Left renal cortex interstitium (tissue), 4 donors: ENCODE data around the gene APOL2. TPM values are rescaled to one million over a fixed set of nuclear protein-coding genes. Genes with fewer than 3 reads are reported as not detected.
A peak's percentile ranks its signal among the peaks of the same experiment; 100 is the strongest.
"Not testable (repeated sequence)": the region's sequence is repeated elsewhere in the genome, so short reads cannot be mapped to it uniquely, and the experiment has no call there.

Experiments used
- DNase-seq, 4 donors: peaks; one replicate each; pipeline ENCODE4 v3.0.0-alpha.2; 2013; ENCODE audit warnings: low read depth in 4 of 4, low spot score in 2 of 4, missing footprints in 1 of 4
- polyA plus RNA-seq, 4 donors: library from polyadenylated mRNA; unstranded; fragments of 120-200 nt; gene quantifications; one replicate each; pipeline ENCODE4 v1.2.1, GENCODE V29; 2013; ENCODE audit not compliant: insufficient read length in 4 of 4

APOL2 gene
- polyA plus RNA-seq, 4 donors: 26.6 to 38.8 (median 29.4) TPM

GRCh38 chr22:36224245-36224644, 15.1 kb downstream of the APOL2 start:
- no peak for DNase-seq

GRCh38 chr22:36223504-36223903, 15.8 kb downstream of the APOL2 start:
- no peak for DNase-seq

GRCh38 chr22:36222887-36223450, 16.4 kb downstream of the APOL2 start:
- no peak for DNase-seq

- no peak for DNase-seq
These were observed 17.3 kb downstream of the APOL2 start for GRCh38 chr22:36221799-36222751.

- DNase-seq: no peak
These were observed 18.8 kb downstream of the APOL2 start for GRCh38 chr22:36220451-36220921.

- no peak for DNase-seq
These were observed 20.6 kb downstream of the APOL2 start for GRCh38 chr22:36218648-36219193.

- no peak for DNase-seq
These were observed 23.3 kb downstream of the APOL2 start for GRCh38 chr22:36215981-36216380.

GRCh38 chr22:36213586-36213985, 25.7 kb downstream of the APOL2 start:
- DNase-seq: no peak

GRCh38 chr22:36212901-36213300, 26.4 kb downstream of the APOL2 start:
- DNase-seq: no peak

GRCh38 chr22:36211237-36211861, 28.0 kb downstream of the APOL2 start:
- DNase-seq: no peak

GRCh38 chr22:36210224-36210623, 29.1 kb downstream of the APOL2 start:
- DNase-seq: no peak

- DNase-seq: not testable (repeated sequence)
These were observed 29.8 kb downstream of the APOL2 start for GRCh38 chr22:36209488-36209908.

- DNase-seq: no peak
These were observed 30.4 kb downstream of the APOL2 start for GRCh38 chr22:36208914-36209313.

GRCh38 chr22:36208162-36208765, 31.1 kb downstream of the APOL2 start:
- DNase-seq: no peak

- no peak for DNase-seq
These were observed 33.1 kb downstream of the APOL2 start for GRCh38 chr22:36206255-36206654.

- not testable (repeated sequence) for DNase-seq
These were observed 33.8 kb downstream of the APOL2 start for GRCh38 chr22:36205573-36205972.

- no peak for DNase-seq
These were observed 34.7 kb downstream of the APOL2 start for GRCh38 chr22:36204632-36205015.

- DNase-seq: no peak
These were observed 35.2 kb downstream of the APOL2 start for GRCh38 chr22:36204001-36204631.

GRCh38 chr22:36203441-36203840, 35.9 kb downstream of the APOL2 start:
- not testable (repeated sequence) for DNase-seq

GRCh38 chr22:36202906-36203305, 36.4 kb downstream of the APOL2 start:
- DNase-seq: peak in 1 of 4 donors; percentile 45
